B cell (primary cell): ENCODE results near the gene FRZB. TPM values are rescaled to one million over a fixed set of nuclear protein-coding genes. Genes with fewer than 3 reads are reported as not detected.

Experiments
- ATAC-seq: fragments of 200-7000 bp; cut with Tn5 transposase; one replicate; pipeline ENCODE4 v1.10.0; 2021; ENCODE audit warnings: low read depth, mild to moderate bottlenecking, moderate number of reproducible peaks, moderate library complexity
- CTCF ChIA-PET: fragments of 350-600 bp; sonication (Branson Sonifier 250); formaldehyde crosslinking; loops from one replicate; lab custom pipeline; 2021; ENCODE audit warnings: antibody characterized with exemption, inconsistent platforms; lab: Charles Lee
- POLR2A ChIA-PET: fragments of 350-600 bp; sonication (Branson Sonifier 250); formaldehyde crosslinking; loops from one replicate; lab custom pipeline; 2021; ENCODE audit warnings: antibody characterized with exemption; lab: Charles Lee
- DNase-seq: peaks from one replicate; pipeline ENCODE4 v3.0.0; 2013
- H2AFZ ChIP-seq: 2 replicates; pipeline ENCODE4 v1.6.1; 2012; ENCODE audit warnings: mild to moderate bottlenecking, low read depth, low read length; ENCODE audit not compliant: insufficient read depth, poor library complexity, severe bottlenecking
- H3K27ac ChIP-seq, 2 donors: 1 replicate in 1 of 2; 2 replicates in 1 of 2; pipeline ENCODE4 v1.5.1; 2012 to 2013; ENCODE audit warnings: low read length in 2 of 2, mild to moderate bottlenecking in 2 of 2, moderate library complexity in 1 of 2
- H3K27me3 ChIP-seq, 4 experiments: fragments of 200-600 bp in 1 of 4; sonication (generic) in 1 of 4; replicated peaks in 1 of 4; 1 replicate in 2 of 4; 2 replicates in 2 of 4; pipeline versions ENCODE4 v1.6.1 to v1.7.0; 2013 to 2016; ENCODE audit warnings: low read length in 3 of 4, mild to moderate bottlenecking in 2 of 4, mixed read lengths in 1 of 4, moderate library complexity in 1 of 4; ENCODE audit not compliant: insufficient read depth in 4 of 4, control insufficient read depth in 3 of 4; ENCODE audit errors: control extremely low read depth in 1 of 4
- H3K36me3 ChIP-seq, 2 experiments: replicated peaks in 1 of 2; 1 replicate in 1 of 2; 2 replicates in 1 of 2; pipeline versions ENCODE4 v1.6.1 to v1.7.1; 2013; ENCODE audit warnings: low read length in 1 of 2; ENCODE audit not compliant: insufficient read depth in 2 of 2, control insufficient read depth in 1 of 2; ENCODE audit errors: control extremely low read depth in 1 of 2, extremely low read depth in 1 of 2
- H3K4me1 ChIP-seq, 2 donors: fragments of 200-600 bp in 1 of 2; sonication (generic) in 1 of 2; 1 replicate in 1 of 2; 2 replicates in 1 of 2; pipeline versions ENCODE4 v1.5.1 to v1.6.1; 2013 to 2017; ENCODE audit warnings: low read length in 2 of 2; ENCODE audit not compliant: control insufficient read depth in 2 of 2, insufficient read depth in 2 of 2
- H3K4me2 ChIP-seq: replicated peaks from 2 replicates; pipeline ENCODE3; 2012; ENCODE audit warnings: mild to moderate bottlenecking, low read depth, low read length; ENCODE audit not compliant: poor library complexity, severe bottlenecking
- H3K4me3 ChIP-seq, 5 experiments: fragments of 200-600 bp in 1 of 5; sonication (generic) in 1 of 5; 1 replicate in 3 of 5; 2 replicates in 2 of 5; pipeline versions ENCODE4 v1.5.1 to v1.7.0; 2011 to 2016; ENCODE audit warnings: low read length in 4 of 5, mild to moderate bottlenecking in 4 of 5, low read depth in 2 of 5, control low read depth in 1 of 5, moderate library complexity in 1 of 5; ENCODE audit not compliant: insufficient read depth in 1 of 5; ENCODE audit errors: control extremely low read depth in 1 of 5, extremely low read depth in 1 of 5
- H3K79me2 ChIP-seq: fragments of 200-600 bp; sonication (generic); one replicate; pipeline ENCODE4 v1.6.0; 2016; ENCODE audit warnings: low read length; ENCODE audit not compliant: control insufficient read depth, insufficient read depth
- H3K9ac ChIP-seq: fragments of 200-600 bp; sonication (generic); 2 replicates; pipeline ENCODE4 v1.6.1; 2017; ENCODE audit warnings: mild to moderate bottlenecking, low read length, moderate library complexity
- H3K9me3 ChIP-seq, 3 donors: one replicate each; pipeline versions ENCODE4 v1.6.1 to v1.7.1; 2013; ENCODE audit warnings: low read length in 2 of 3; ENCODE audit not compliant: control insufficient read depth in 2 of 3, insufficient read depth in 1 of 3; ENCODE audit errors: control extremely low read depth in 1 of 3
- H4K20me1 ChIP-seq: 2 replicates; pipeline ENCODE4 v1.6.0; 2012; ENCODE audit warnings: mild to moderate bottlenecking, low read length; ENCODE audit not compliant: insufficient read depth, control insufficient read depth, poor library complexity, severe bottlenecking
- H3K27ac Mint-ChIP-seq: one replicate; pipeline ENCODE4 v1.8.0; 2021; ENCODE audit warnings: mixed read lengths
- H3K27me3 Mint-ChIP-seq: one replicate; pipeline ENCODE4 v1.8.0; 2021; ENCODE audit warnings: mixed read lengths
- H3K4me1 Mint-ChIP-seq: one replicate; pipeline ENCODE4 v1.8.0; 2021; ENCODE audit warnings: mixed read lengths
- H3K4me3 Mint-ChIP-seq: one replicate; pipeline ENCODE4 v1.8.0; 2021; ENCODE audit warnings: mixed read lengths
- H3K9me3 Mint-ChIP-seq: one replicate; pipeline ENCODE4 v1.8.0; 2022; ENCODE audit warnings: mixed read lengths; ENCODE audit not compliant: insufficient read depth
- EZH2 ChIP-seq: IDR thresholded peaks from 2 replicates; pipeline ENCODE4 v1.6.1; 2012; ENCODE audit warnings: borderline replicate concordance, low read depth, mild to moderate bottlenecking, moderate library complexity, low read length; ENCODE audit not compliant: insufficient read depth, poor library complexity, severe bottlenecking
- whole genome bisulfite sequencing: methylation state at CpG from one replicate; pipeline ENCODE4 v1.1.5; 2013; ENCODE audit warnings: missing lambda C conversion rate; ENCODE audit not compliant: insufficient coverage; 5-methylcytosine and 5-hydroxymethylcytosine counted together
- intact Hi-C: fragments of 100-400 bp; cut with micrococcal nuclease; formaldehyde crosslinking; loops from one replicate; pipeline ENCODE4 v1.10.0; 2022
- polyA plus RNA-seq: library from polyadenylated mRNA; depleted of rRNA; stranded (reverse); fragments of >200 nt; gene quantifications from 2 replicates; pipeline ENCODE4 v1.2.3, GENCODE V29; 2012
- total RNA-seq, 2 donors: library from RNA; stranded (reverse); fragments of 120-200 nt in 1 of 2; gene quantifications; 1 replicate in 1 of 2; 2 replicates in 1 of 2; pipeline versions ENCODE4 v1.2.3 to v1.2.4, GENCODE V29; 2013 to 2022
- TF ChIP-seq, protein P1 (sequence below): fragments of 200-600 bp; IDR thresholded peaks from one replicate; pipeline ENCODE4 v1.8.0; 2022; ENCODE audit warnings: antibody characterized with exemption, mild to moderate bottlenecking

Gene FRZB
- total and polyA plus RNA-seq, 2 donors (not counting 1 experiment from before 2014, with no cell fraction given): 0.27 TPM; not detected in 1

DNA sequence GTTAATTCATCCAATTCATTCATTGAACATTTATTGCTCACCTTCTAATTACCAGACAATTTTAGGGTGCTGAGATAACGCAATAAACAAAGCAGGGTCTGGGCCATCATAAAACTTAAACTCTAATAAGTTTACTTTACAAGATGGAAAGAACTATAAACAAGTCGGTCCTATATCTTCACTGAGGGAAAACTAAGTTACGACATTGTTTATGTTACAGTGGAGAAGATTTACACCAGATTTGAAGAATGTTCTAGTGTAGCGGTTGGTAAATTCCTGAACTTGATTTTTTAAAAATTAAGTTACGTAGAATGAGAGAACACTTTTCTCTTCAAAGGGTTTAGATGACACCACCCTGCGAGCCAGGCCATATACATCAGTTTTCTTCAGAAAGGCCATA is 20.7 kb upstream of the FRZB start:
- ATAC-seq (no peak), DNase-seq (no peak)
- intact Hi-C loops: no loop called here
- Histone ChIP-seq H3K9me3 (no peaks in the 10 kb centered on the region), H3K4me2 (no peak overlapping the region), H3K79me2 (no peaks in the 10 kb centered on the region), H3K9ac (no peak overlapping the region), H3K4me3 (no peak overlapping the region), H4K20me1 (no peaks in the 10 kb centered on the region), H3K4me1 (no peaks in the 10 kb centered on the region), H3K27me3 (no peaks in the 10 kb centered on the region), H2AFZ (no peak overlapping the region), H3K27ac (no peak overlapping the region), H3K36me3 (no peaks in the 10 kb centered on the region)
- WGBS: no CpG with 5 or more reads among the region's 6 CpGs
- H3K4me3 Mint-ChIP-seq: no peak overlapping the region
- no peaks in the 10 kb centered on the region for H3K27me3 Mint-ChIP-seq
- H3K9me3 Mint-ChIP-seq: no peaks in the 10 kb centered on the region
- no peak for TF ChIP-seq EZH2
- TF ChIP-seq, protein P1, sequence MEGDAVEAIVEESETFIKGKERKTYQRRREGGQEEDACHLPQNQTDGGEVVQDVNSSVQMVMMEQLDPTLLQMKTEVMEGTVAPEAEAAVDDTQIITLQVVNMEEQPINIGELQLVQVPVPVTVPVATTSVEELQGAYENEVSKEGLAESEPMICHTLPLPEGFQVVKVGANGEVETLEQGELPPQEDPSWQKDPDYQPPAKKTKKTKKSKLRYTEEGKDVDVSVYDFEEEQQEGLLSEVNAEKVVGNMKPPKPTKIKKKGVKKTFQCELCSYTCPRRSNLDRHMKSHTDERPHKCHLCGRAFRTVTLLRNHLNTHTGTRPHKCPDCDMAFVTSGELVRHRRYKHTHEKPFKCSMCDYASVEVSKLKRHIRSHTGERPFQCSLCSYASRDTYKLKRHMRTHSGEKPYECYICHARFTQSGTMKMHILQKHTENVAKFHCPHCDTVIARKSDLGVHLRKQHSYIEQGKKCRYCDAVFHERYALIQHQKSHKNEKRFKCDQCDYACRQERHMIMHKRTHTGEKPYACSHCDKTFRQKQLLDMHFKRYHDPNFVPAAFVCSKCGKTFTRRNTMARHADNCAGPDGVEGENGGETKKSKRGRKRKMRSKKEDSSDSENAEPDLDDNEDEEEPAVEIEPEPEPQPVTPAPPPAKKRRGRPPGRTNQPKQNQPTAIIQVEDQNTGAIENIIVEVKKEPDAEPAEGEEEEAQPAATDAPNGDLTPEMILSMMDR: no peak
- CTCF ChIA-PET: no interaction called here
- no peak overlapping the region for H3K27ac Mint-ChIP-seq
- H3K4me1 Mint-ChIP-seq: no peaks in the 10 kb centered on the region
- POLR2A ChIA-PET: no interaction called here

DNA sequence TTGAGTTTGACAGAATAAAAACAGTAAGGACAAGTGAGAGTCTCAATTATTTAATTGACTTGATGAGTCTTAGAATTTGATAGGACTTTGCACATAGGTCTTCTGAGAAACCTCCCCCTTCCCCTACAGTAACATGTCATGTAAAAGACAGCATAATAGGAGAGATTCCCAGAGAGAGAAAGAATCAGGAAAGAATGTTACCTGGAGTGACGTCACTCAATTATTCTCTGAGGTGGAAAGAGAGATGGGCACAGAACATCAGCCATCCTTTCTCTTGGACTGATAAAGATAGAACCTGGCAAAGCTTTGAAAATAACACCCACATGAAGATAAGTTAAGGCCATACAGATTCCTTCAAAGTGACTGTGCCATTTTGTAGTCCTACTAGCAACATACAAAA is 19.3 kb upstream of the FRZB start:
- DNase-seq (no peak), ATAC-seq (no peak)
- ChIA-PET CTCF (interaction anchor here (1.1 kb wide), 1 partner anchor 14 kb away, joined by 3 read pairs; no protein-coding TSS in a partner anchor), POLR2A (no interaction called here)
- H3K27me3 Mint-ChIP-seq: no peaks in the 10 kb centered on the region
- TF ChIP-seq, protein P1: no peak
- TF ChIP-seq EZH2: no peak
- Histone ChIP-seq H3K4me2 (no peak overlapping the region), H3K4me3 (no peak overlapping the region), H3K79me2 (no peaks in the 10 kb centered on the region), H3K9ac (no peak overlapping the region), H3K27me3 (no peaks in the 10 kb centered on the region), H4K20me1 (no peaks in the 10 kb centered on the region), H3K36me3 (no peaks in the 10 kb centered on the region), H2AFZ (no peak overlapping the region), H3K9me3 (peaks cover 2 to 4% (median 4%) of the 10 kb centered on the region in 3 donors), H3K4me1 (no peaks in the 10 kb centered on the region), H3K27ac (no peak overlapping the region)
- whole genome bisulfite sequencing: no CpG with 5 or more reads among the region's 1 CpG
- H3K4me3 Mint-ChIP-seq: no peak overlapping the region
- intact Hi-C loops: no loop called here
- no peaks in the 10 kb centered on the region for H3K4me1 Mint-ChIP-seq
- H3K9me3 Mint-ChIP-seq: peaks cover 3% of the 10 kb centered on the region
- H3K27ac Mint-ChIP-seq: no peak overlapping the region
